Uterus (tissue), 2 donors: Measurements from ENCODE around the gene WDFY2.

Experiments
- CTCF ChIP-seq, 4 experiments: fragments of 200-600 bp in 2 of 4; fragments of 450-650 bp in 2 of 4; sonication (generic) in 2 of 4; IDR thresholded peaks; one replicate each; pipeline ENCODE4 v1.5.1; 2016 to 2019; ENCODE audit warnings: antibody characterized with exemption in 4 of 4, mild to moderate bottlenecking in 2 of 4, moderate library complexity in 1 of 4
- POLR2A ChIP-seq, 2 donors: fragments of 450-650 bp; IDR thresholded peaks; one replicate each; pipeline ENCODE4 v1.6.1; 2016; ENCODE audit warnings: antibody characterized with exemption in 2 of 2, mild to moderate bottlenecking in 1 of 2, moderate library complexity in 1 of 2

- TF ChIP-seq CTCF (IDR thresholded peaks at IDR 0.05) (no peak), POLR2A (IDR thresholded peaks at IDR 0.05) (no peak)
These were observed 187.3 kb downstream of the WDFY2 start for GRCh38 chr13:51771418-51772104.
